GM12878 (cell line): ENCODE data around the gene ANGPTL4. TPM values are rescaled to one million over a fixed set of nuclear protein-coding genes. Genes with fewer than 3 reads are reported as not detected.

ENCODE experiments used
- BACH1 ChIP-seq: fragments of 450-650 bp; IDR thresholded peaks from 2 replicates; pipeline ENCODE4 v1.6.1; 2017; ENCODE audit warnings: mild to moderate bottlenecking, borderline replicate concordance
- BMI1 ChIP-seq: fragments of 450-650 bp; IDR thresholded peaks from 2 replicates; pipeline ENCODE4 v1.6.1; 2016; ENCODE audit warnings: mild to moderate bottlenecking, moderate library complexity, borderline replicate concordance
- CEBPZ ChIP-seq: fragments of 150-350 bp; IDR thresholded peaks from 2 replicates; pipeline ENCODE4 v1.6.1; 2016; ENCODE audit warnings: low read depth, low read length
- DPF2 ChIP-seq: fragments of 450-650 bp; IDR thresholded peaks from 2 replicates; pipeline ENCODE4 v1.6.1; 2017; ENCODE audit warnings: mild to moderate bottlenecking
- FOS ChIP-seq: IDR thresholded peaks from 3 replicates; pipeline ENCODE4 v1.6.1; 2011; ENCODE audit warnings: borderline replicate concordance; ENCODE audit not compliant: insufficient read length; ENCODE audit errors: extremely low read depth
- IKZF2 ChIP-seq, 2 experiments: fragments of 450-650 bp; IDR thresholded peaks; 2 replicates each; pipeline ENCODE4 v1.6.1; 2017; ENCODE audit warnings: mild to moderate bottlenecking in 2 of 2, moderate library complexity in 2 of 2
- MTA2 ChIP-seq: fragments of 450-650 bp; IDR thresholded peaks from 2 replicates; pipeline ENCODE4 v1.6.1; 2016; ENCODE audit warnings: low read depth, mild to moderate bottlenecking, moderate library complexity
- MXI1 ChIP-seq: fragments of 150-350 bp; IDR thresholded peaks from 2 replicates; pipeline ENCODE4 v1.6.1; 2011; ENCODE audit warnings: low read depth, mild to moderate bottlenecking, inconsistent platforms, low read length, improper control_type of control experiment
- MYC ChIP-seq: IDR thresholded peaks from 2 replicates; pipeline ENCODE4 v1.6.1; 2011; ENCODE audit warnings: mild to moderate bottlenecking, low read length, moderate library complexity, inconsistent platforms; ENCODE audit not compliant: insufficient read depth, insufficient replicate concordance, insufficient read length, severe bottlenecking
- NRF1 ChIP-seq: conservative IDR thresholded peaks from 2 replicates; pipeline ENCODE4 v1.6.1; 2011; ENCODE audit warnings: mild to moderate bottlenecking, low read depth, low read length, improper control_type of control experiment
- RCOR1 ChIP-seq: conservative IDR thresholded peaks from 2 replicates; pipeline ENCODE4 v1.6.1; 2012; ENCODE audit warnings: low read depth, low read length, improper control_type of control experiment
- RELB ChIP-seq: fragments of 450-650 bp; IDR thresholded peaks from 2 replicates; pipeline ENCODE4 v1.6.1; 2017; ENCODE audit warnings: low read depth, mild to moderate bottlenecking, moderate library complexity
- RUNX3 ChIP-seq: IDR thresholded peaks from 2 replicates; pipeline ENCODE4 v1.6.1; 2012; ENCODE audit warnings: low read length, inconsistent platforms
- SIN3A ChIP-seq: IDR thresholded peaks from 2 replicates; pipeline ENCODE4 v1.6.1; 2012; ENCODE audit warnings: low read depth, low read length, improper control_type of control experiment
- USF2 ChIP-seq: IDR thresholded peaks from 2 replicates; pipeline ENCODE4 v1.6.1; 2011; ENCODE audit warnings: low read depth, low read length, improper control_type of control experiment, borderline replicate concordance
- ZNF24 ChIP-seq: fragments of 450-650 bp; IDR thresholded peaks from 2 replicates; pipeline ENCODE4 v1.6.1; 2017; ENCODE audit warnings: antibody characterized with exemption, mild to moderate bottlenecking
- ZNF384 ChIP-seq: IDR thresholded peaks from 2 replicates; pipeline ENCODE4 v1.6.1; 2012; ENCODE audit warnings: low read depth, mild to moderate bottlenecking, low read length, improper control_type of control experiment, borderline replicate concordance
- ZZZ3 ChIP-seq: IDR thresholded peaks from 2 replicates; pipeline ENCODE4 v1.6.1; 2011; ENCODE audit warnings: low read depth; ENCODE audit not compliant: control insufficient read depth, insufficient read length
- polyA plus RNA-seq, 11 experiments: library from polyadenylated mRNA; depleted of rRNA in 4 of 11; unstranded in 6 of 11; stranded (reverse) in 5 of 11; fragments of >200 nt; fragmentation: Nextera tagmentation in 4 of 11; fragmentation: Illumina TruSeq in 1 of 11; extraction: Ambion mirVana in 4 of 11; extraction: Trizol in 1 of 11; gene quantifications; 1 replicate in 1 of 11; 2 replicates in 10 of 11; pipeline versions ENCODE4 v1.2.1 to v1.2.3, GENCODE V29; 2011 to 2016; ENCODE audit warnings: inconsistent platforms in 2 of 11, missing spikeins in 2 of 11, low read depth in 1 of 11
- total RNA-seq, 4 experiments: library from RNA; depleted of rRNA in 3 of 4; stranded (reverse); fragments of >200 nt in 3 of 4; fragmentation: Illumina TruSeq in 1 of 4; extraction: Trizol in 1 of 4; gene quantifications; 2 replicates each; pipeline versions ENCODE4 v1.2.1 to v1.2.3, GENCODE V29; 2013 to 2021
- TF ChIP-seq, protein P1 (sequence below): IDR thresholded peaks from 2 replicates; pipeline ENCODE4 v1.6.1; 2011; ENCODE audit warnings: mild to moderate bottlenecking, low read depth, low read length, moderate library complexity; ENCODE audit not compliant: insufficient replicate concordance
- TF ChIP-seq, protein P2 (sequence below): fragments of 450-650 bp; IDR thresholded peaks from 2 replicates; pipeline ENCODE4 v1.6.1; 2016; ENCODE audit warnings: mild to moderate bottlenecking

The ANGPTL4 gene
- total and polyA plus RNA-seq, 10 of the 15 experiments (the other 5 are each of a cell fraction or from before 2014, with no cell fraction given): 0.45 TPM; not detected in 9

DNA sequence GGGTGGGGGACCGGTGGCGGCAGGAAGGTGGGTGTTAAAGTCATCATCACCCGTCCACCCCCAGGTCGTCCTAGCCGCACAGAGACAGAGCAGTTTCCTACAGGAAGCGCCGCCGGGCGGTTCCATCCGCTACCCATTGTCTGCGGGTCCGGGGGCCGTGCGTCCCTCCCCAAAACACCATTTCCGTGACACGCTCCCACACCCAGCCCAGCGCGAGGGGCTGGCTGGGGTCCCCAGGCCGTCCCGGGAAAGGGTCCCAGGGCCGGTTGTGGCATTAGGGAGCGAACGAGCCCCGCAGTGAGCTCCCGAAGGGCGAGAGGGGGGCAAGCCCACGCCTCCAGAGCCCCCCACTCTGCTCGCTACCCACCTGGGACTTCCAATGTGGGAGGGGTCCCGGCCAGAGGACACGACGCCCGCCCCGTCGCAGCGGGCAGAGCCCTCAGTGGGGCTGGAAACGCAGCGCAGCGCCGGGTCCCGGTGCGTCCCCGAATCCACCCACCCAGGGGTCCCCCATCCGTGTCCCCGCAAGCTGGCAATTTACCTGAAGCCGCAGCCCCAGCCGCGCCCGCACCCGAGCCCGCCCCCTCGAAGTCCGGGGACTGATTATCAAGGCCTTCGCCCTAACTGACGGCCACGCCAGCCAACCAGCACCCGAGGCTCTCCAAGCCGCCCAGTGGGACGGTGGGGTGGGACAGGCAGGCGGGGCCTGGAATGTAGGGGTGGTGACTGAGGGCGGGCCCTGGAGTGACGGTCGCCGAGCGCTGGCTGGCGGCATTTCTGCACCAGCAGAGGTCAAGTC, 21.1 kb upstream of the ANGPTL4 start, which contains the start of gene KANK3 (continued):
- TF ChIP-seq, protein P1, sequence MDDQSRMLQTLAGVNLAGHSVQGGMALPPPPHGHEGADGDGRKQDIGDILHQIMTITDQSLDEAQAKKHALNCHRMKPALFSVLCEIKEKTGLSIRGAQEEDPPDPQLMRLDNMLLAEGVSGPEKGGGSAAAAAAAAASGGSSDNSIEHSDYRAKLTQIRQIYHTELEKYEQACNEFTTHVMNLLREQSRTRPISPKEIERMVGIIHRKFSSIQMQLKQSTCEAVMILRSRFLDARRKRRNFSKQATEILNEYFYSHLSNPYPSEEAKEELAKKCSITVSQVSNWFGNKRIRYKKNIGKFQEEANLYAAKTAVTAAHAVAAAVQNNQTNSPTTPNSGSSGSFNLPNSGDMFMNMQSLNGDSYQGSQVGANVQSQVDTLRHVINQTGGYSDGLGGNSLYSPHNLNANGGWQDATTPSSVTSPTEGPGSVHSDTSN: peak; percentile 98
- TF ChIP-seq RCOR1 (no peak), DPF2 (peak; percentile 93; the same call in 1 of the 2 replicates), BMI1 (no peak), NRF1 (no peak), CEBPZ (no peak), ZNF24 (no peak), IKZF2 (IDR thresholded peaks at IDR 0.05) (no peak), FOS (peak; percentile 68), MYC (no peak), USF2 (no peak), BACH1 (no peak), ZZZ3 (no peak), ZNF384 (no peak), RELB (no peak), MTA2 (no peak), RUNX3 (no peak), SIN3A (no peak), MXI1 (no peak)
- TF ChIP-seq, protein P2, sequence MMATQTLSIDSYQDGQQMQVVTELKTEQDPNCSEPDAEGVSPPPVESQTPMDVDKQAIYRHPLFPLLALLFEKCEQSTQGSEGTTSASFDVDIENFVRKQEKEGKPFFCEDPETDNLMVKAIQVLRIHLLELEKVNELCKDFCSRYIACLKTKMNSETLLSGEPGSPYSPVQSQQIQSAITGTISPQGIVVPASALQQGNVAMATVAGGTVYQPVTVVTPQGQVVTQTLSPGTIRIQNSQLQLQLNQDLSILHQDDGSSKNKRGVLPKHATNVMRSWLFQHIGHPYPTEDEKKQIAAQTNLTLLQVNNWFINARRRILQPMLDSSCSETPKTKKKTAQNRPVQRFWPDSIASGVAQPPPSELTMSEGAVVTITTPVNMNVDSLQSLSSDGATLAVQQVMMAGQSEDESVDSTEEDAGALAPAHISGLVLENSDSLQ: peak; percentile 99
